Smooth muscle cell (in vitro differentiated cells): ENCODE measurements around the gene MKX. TPM values are rescaled to one million over a fixed set of nuclear protein-coding genes. Genes with fewer than 3 reads are reported as not detected.

ENCODE experiments used
- DNase-seq: peaks from one replicate; lab custom pipeline; 2025; ENCODE audit not compliant: unreplicated experiment; lab: John Stamatoyannopoulos, UW
- H2AFZ ChIP-seq: fragments of 200-600 bp; sonication (generic); 2 replicates; pipeline ENCODE4 v1.6.0; 2016; ENCODE audit warnings: antibody characterized with exemption, low read depth, mild to moderate bottlenecking
- H3F3A ChIP-seq: fragments of 200-600 bp; sonication (generic); 2 replicates; pipeline ENCODE4 v1.6.0; 2017; ENCODE audit warnings: antibody characterized with exemption, low read depth
- H3K27ac ChIP-seq: fragments of 200-600 bp; sonication (generic); 2 replicates; pipeline ENCODE4 v1.5.1; 2016; ENCODE audit warnings: low read depth, mild to moderate bottlenecking
- H3K27me3 ChIP-seq: fragments of 200-600 bp; sonication (generic); 2 replicates; pipeline ENCODE4 v1.6.1; 2016; ENCODE audit warnings: low read depth, mild to moderate bottlenecking
- H3K36me3 ChIP-seq: fragments of 200-600 bp; sonication (generic); 2 replicates; pipeline ENCODE4 v1.5.1; 2016; ENCODE audit warnings: low read depth
- H3K4me1 ChIP-seq: fragments of 200-600 bp; sonication (generic); 2 replicates; pipeline ENCODE4 v1.5.1; 2016; ENCODE audit warnings: low read depth
- H3K4me2 ChIP-seq: fragments of 200-600 bp; sonication (generic); 2 replicates; pipeline ENCODE4 v1.6.0; 2016; ENCODE audit warnings: mild to moderate bottlenecking
- H3K4me3 ChIP-seq: fragments of 200-600 bp; sonication (generic); 2 replicates; pipeline ENCODE4 v1.5.1; 2016; ENCODE audit warnings: mild to moderate bottlenecking
- H3K79me2 ChIP-seq: fragments of 200-600 bp; sonication (generic); 2 replicates; pipeline ENCODE4 v1.6.0; 2016; ENCODE audit warnings: low read depth, mild to moderate bottlenecking
- H3K9ac ChIP-seq: fragments of 200-600 bp; sonication (generic); 2 replicates; pipeline ENCODE4 v1.6.0; 2016; ENCODE audit warnings: low read depth
- H3K9me3 ChIP-seq: fragments of 200-600 bp; sonication (generic); replicated peaks from 2 replicates; pipeline ENCODE4 v1.5.1; 2016; ENCODE audit warnings: low read depth
- H4K20me1 ChIP-seq: fragments of 200-600 bp; sonication (generic); 2 replicates; pipeline ENCODE4 v1.6.0; 2016; ENCODE audit warnings: low read depth
- CTCF ChIP-seq: fragments of 200-600 bp; sonication (generic); IDR thresholded peaks from 2 replicates; pipeline ENCODE4 v1.5.1; 2017; ENCODE audit warnings: borderline replicate concordance, mild to moderate bottlenecking, antibody characterized with exemption; ENCODE audit not compliant: insufficient read depth, poor library complexity, severe bottlenecking
- whole genome bisulfite sequencing: methylation state at CpG from one replicate; pipeline ENCODE4 v1.1.7; 2016; ENCODE audit warnings: low lambda C conversion rate; 5-methylcytosine and 5-hydroxymethylcytosine counted together
- polyA plus RNA-seq: library from polyadenylated mRNA; unstranded; fragments of >200 nt; fragmentation: Nextera tagmentation; extraction: Ambion mirVana; gene quantifications from 2 replicates; pipeline ENCODE4 v1.2.1, GENCODE V29; 2016
- total RNA-seq: library from RNA; depleted of rRNA; stranded (reverse); fragments of >200 nt; gene quantifications from 2 replicates; pipeline ENCODE4 v1.2.3, GENCODE V29; 2014

Gene MKX
- total and polyA plus RNA-seq, 2 experiments from 2014 or later: 0.04 TPM; not detected in 1

GRCh38 chr10:27730041-27730440 is 15.6 kb downstream of the MKX start:
- no peaks in the 10 kb centered on the region for H3K4me1 ChIP-seq
- DNase-seq: no peak
- no peaks in the 10 kb centered on the region for H3K36me3 ChIP-seq
- no peaks in the 10 kb centered on the region for H3K9me3 ChIP-seq
- H3K27me3 ChIP-seq: no peaks in the 10 kb centered on the region
- no peak overlapping the region for H3K4me3 ChIP-seq
- no peaks in the 10 kb centered on the region for H3F3A ChIP-seq
- no peaks in the 10 kb centered on the region for H3K79me2 ChIP-seq
- TF ChIP-seq CTCF: no peak
- no peak overlapping the region for H2AFZ ChIP-seq
- no peak overlapping the region for H3K27ac ChIP-seq
- WGBS: 96% methylated on average over 1 of the region's 1 CpG
- no peaks in the 10 kb centered on the region for H4K20me1 ChIP-seq
- no peak overlapping the region for H3K9ac ChIP-seq
- H3K4me2 ChIP-seq: no peak overlapping the region

- Histone ChIP-seq H2AFZ (no peak overlapping the region), H3K9ac (no peak overlapping the region), H3K36me3 (no peaks in the 10 kb centered on the region), H3K4me2 (no peak overlapping the region), H3K4me3 (no peak overlapping the region), H3K9me3 (no peaks in the 10 kb centered on the region), H3K27ac (no peak overlapping the region), H3K79me2 (no peaks in the 10 kb centered on the region), H3K4me1 (no peaks in the 10 kb centered on the region), H4K20me1 (no peaks in the 10 kb centered on the region), H3F3A (no peaks in the 10 kb centered on the region), H3K27me3 (no peaks in the 10 kb centered on the region)
- no peak for DNase-seq
- WGBS: 87% methylated on average over 3 of the region's 3 CpGs
- no peak for TF ChIP-seq CTCF
Measured at GRCh38 chr10:27728338-27728737, 17.3 kb downstream of the MKX start.

GRCh38 chr10:27724287-27724686 is 21.3 kb downstream of the MKX start:
- Histone ChIP-seq H3K27ac (no peak overlapping the region), H3K79me2 (no peaks in the 10 kb centered on the region), H3F3A (no peaks in the 10 kb centered on the region), H3K4me1 (no peaks in the 10 kb centered on the region), H3K4me3 (no peak overlapping the region), H3K36me3 (no peaks in the 10 kb centered on the region), H3K9ac (no peak overlapping the region), H3K27me3 (no peaks in the 10 kb centered on the region), H3K4me2 (no peak overlapping the region), H3K9me3 (no peaks in the 10 kb centered on the region), H4K20me1 (no peaks in the 10 kb centered on the region), H2AFZ (no peak overlapping the region)
- TF ChIP-seq CTCF: no peak
- WGBS: 81% methylated on average over 1 of the region's 1 CpG
- DNase-seq: no peak

GRCh38 chr10:27723436-27723835 is 22.2 kb downstream of the MKX start:
- Histone ChIP-seq H3K27ac (no peak overlapping the region), H4K20me1 (no peaks in the 10 kb centered on the region), H2AFZ (no peak overlapping the region), H3K9ac (no peak overlapping the region), H3K27me3 (no peaks in the 10 kb centered on the region), H3K79me2 (no peaks in the 10 kb centered on the region), H3K4me3 (no peak overlapping the region), H3K36me3 (no peaks in the 10 kb centered on the region), H3K4me2 (no peak overlapping the region), H3K9me3 (no peaks in the 10 kb centered on the region), H3K4me1 (no peaks in the 10 kb centered on the region), H3F3A (no peaks in the 10 kb centered on the region)
- no peak for TF ChIP-seq CTCF
- DNase-seq: no peak
